ENCODE results near the gene MYO18A.

GRCh38 chr17:29115435-29115834 lies 64.8 kb downstream of the MYO18A start:
- TF ChIP-seq CTCF (IDR thresholded peaks at IDR 0.05; ENCODE audit: insufficient read depth, low read depth, low read length) (no peak), EZH2 (IDR thresholded peaks at IDR 0.05; ENCODE audit: insufficient read depth, low read length) (no peak)
